HPDE6-E6E7 (cell line): Measurements from ENCODE around the gene COL4A2.

Experiments
- DNase-seq: peaks from one replicate; pipeline ENCODE4 v3.0.0; 2011; ENCODE audit warnings: missing footprints; ENCODE audit errors: extremely low spot score

The COL4A2 gene

DNA sequence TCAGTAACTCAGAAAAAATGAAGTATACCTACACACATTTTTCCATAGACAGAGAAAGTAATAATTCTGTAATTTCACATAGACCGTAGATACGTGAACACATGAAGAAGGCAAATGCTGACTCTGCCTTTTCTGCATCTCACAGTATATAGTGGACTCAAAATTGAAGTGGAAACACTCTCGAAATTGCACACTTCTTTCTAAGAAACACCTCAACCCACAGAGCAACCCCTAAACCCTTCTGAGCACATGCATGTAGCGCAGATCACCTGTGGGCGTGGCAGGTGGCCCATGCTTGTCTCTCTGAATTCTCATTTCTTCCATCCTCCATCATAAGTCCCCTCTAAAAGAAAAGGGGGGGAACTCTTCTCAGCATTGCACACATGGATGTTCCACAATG is 34.9 kb upstream of the COL4A2 start:
- DNase-seq, result no peak

GRCh38 chr13:110272651-110273050 is 34.4 kb upstream of the COL4A2 start:
- no peak for DNase-seq

DNA sequence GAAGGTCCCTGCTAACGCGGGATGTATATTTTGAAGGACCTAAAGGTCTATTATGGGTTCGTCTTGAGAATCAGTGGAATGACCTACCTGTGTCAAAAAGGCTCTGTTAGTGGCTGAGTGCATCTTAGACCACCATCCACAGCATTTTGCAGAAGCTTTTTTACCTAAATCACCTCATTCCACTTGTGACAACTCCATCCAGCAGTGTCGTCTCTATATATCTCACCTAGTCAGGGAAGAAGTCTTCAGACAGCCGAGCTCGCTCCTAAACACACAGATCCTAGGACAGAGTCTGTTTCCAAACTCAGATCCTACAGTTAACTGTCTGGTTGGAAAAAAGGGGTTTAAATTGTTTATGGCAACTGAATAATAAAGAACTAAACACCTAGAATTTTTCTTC is 33.8 kb upstream of the COL4A2 start:
- DNase-seq, result no peak

DNA sequence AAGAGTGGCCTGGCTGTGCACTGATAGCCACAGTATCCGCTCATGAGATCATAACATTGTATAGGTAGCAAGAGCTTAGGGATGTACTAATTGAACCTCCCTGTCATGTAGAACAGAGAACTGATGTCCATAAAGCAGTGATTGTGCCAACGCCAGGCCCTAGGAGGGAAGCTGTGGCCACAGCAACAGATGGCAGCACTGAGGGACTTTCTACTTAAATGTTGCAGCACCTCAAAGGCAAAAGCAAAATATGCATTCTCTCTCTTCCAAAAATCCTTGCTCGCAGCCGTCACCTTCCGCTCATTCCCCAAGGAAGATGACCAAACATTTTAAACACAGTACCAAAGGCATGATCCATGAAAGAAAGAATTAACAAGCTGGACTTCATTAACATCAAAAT is 32.4 kb upstream of the COL4A2 start:
- DNase-seq, result no peak

GRCh38 chr13:110275931-110276552 is 31.0 kb upstream of the COL4A2 start:
- DNase-seq, result no peak

DNA sequence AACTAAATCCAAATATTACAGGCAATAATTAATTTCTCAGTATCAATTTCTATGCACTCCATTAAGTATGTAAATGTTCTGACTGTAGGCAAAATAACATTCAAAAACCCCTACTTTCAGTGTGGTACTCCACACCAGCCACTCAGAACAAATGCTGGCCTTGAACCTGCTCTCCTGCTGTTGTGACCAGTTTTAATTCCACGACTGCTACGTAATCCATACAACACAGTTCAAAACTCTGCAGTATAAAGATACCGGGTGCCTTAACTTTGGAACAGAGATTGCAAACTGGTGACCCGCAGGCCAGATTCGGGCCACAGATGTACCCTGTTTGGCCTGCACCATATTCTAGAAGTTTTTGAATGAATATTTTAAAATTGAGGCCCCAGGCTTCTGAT is 30.5 kb upstream of the COL4A2 start:
- no peak for DNase-seq

DNA sequence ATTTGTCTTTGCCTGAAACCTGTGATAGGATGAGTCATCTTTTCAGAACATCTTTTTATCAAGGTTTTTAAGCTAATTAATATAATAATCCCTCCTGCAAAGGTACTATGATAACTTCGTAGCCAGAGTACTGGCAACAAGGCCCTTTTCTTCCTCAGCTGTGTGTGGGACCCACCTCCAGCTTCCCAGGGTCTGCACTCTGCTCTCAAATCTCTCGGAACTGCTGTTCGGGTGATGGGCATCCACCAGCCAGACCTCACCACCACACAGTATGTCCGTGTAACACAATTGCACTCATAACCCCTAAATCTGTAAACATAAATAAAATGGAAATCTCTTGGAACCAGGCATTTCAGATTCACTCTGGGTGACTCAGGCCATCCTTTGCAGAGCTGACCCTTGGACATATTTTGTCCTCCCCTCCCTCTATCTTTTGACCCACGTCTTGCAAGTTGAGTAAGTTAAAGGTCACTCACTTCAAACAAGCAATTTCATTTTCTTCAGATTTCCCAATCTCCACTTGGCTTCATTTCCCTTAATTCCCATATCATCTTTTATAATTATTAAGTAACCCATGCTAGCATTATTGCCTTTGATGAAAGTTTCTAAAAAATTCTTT is 29.6 kb upstream of the COL4A2 start:
- DNase-seq, result no peak

- DNase-seq, result no peak
These were observed 28.2 kb upstream of the COL4A2 start for GRCh38 chr13:110278859-110279258.

- no peak for DNase-seq
These were observed 27.4 kb upstream of the COL4A2 start for GRCh38 chr13:110279684-110280083.

DNA sequence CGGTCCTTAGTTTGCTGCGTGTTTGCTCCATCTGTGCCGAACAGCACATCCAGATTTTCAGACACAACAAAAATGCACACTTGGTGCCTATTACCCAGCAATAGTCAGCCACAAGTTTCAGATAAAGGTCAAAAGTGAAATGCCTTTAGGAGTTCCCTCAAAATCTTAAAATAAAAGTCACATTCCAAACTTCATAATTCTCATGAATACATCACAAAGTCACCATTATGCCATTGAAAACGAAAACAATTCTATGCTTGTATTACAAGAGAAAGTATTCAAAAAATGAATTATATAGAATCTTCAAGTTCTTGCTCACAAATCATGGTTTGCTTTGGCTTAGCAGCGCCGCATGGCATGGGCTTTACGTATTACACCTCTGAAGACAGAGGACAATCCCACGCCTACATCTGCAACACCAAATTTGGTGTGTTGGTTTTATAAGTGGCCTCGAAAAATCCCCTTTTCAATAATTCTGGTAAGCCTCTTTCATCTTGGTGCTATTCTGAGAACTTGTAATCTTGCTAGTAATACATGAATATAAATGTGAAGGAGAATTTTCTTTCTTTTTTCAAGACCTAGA is 26.8 kb upstream of the COL4A2 start:
- DNase-seq, result no peak

- no peak for DNase-seq
These were observed 25.9 kb upstream of the COL4A2 start for GRCh38 chr13:110280985-110281688.

GRCh38 chr13:110281736-110282135 is 25.3 kb upstream of the COL4A2 start:
- no peak for DNase-seq

GRCh38 chr13:110282316-110282841 is 24.7 kb upstream of the COL4A2 start:
- DNase-seq, result no peak

DNA sequence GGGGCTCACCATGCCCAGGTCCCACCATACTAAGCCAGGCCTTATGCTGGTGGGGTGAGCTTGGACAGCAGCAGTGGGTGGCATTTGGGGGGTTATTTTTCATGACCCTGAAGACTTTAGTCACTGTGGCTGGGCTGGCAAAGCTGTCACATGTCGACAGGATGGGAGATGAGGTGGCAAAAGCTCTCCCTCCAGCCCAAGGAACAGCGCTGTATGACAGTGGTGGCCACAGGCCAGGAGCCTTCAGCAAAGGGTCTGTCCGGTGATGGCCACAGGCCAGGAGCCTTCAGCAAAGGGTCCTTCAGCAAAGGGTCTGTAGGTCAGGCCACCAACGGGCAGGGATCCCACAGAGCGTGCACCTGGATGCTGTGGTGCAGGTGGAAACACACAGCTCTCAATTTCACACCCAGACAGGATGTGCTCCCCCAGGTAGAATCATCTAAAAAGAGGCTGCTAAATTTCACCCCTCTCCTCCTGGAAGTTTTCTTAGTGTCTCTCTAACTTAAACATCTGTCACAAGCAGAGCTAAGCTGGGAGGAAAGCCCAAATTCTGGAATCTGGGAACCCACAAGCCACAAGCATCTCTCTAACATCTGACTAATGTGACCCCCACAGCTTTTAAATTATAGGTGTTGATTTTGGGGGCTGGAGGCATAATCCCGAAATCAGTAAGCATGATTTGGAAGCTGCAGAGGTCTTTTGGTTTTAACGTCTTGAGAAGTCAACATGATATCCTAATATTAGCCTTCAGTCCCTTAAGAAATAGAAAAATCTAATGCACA is 23.2 kb upstream of the COL4A2 start:
- no peak for DNase-seq

GRCh38 chr13:110284779-110285484 is 22.2 kb upstream of the COL4A2 start:
- DNase-seq, result no peak

- DNase-seq, result no peak
These were observed 20.9 kb upstream of the COL4A2 start for GRCh38 chr13:110285991-110286832.

- DNase-seq, result peak; percentile 56
These were observed 20.0 kb upstream of the COL4A2 start for GRCh38 chr13:110286833-110287819.

- DNase-seq, result no peak
These were observed 17.9 kb upstream of the COL4A2 start for GRCh38 chr13:110289174-110289573.

GRCh38 chr13:110289661-110290060 is 17.4 kb upstream of the COL4A2 start:
- no peak for DNase-seq
